Spleen (tissue), 7 donors: ENCODE measurements around the gene IFNL1.

Source experiments
- POLR2A ChIP-seq, 3 donors: fragments of 450-650 bp; IDR thresholded peaks; one replicate each; pipeline ENCODE4 v1.5.1; 2017; ENCODE audit warnings: antibody characterized with exemption in 3 of 3, mild to moderate bottlenecking in 1 of 3
- POLR2AphosphoS5 ChIP-seq, 3 donors: sonication (generic); formaldehyde crosslinking; IDR thresholded peaks; one replicate each; pipeline ENCODE4 v1.5.1; 2017; ENCODE audit warnings: antibody characterized with exemption in 3 of 3
- TF ChIP-seq, protein P1 (sequence below), 11 experiments: fragments of 200-600 bp in 7 of 11; fragments of 450-650 bp in 4 of 11; sonication (generic) in 4 of 11; IDR thresholded peaks in 8 of 11; conservative IDR thresholded peaks in 3 of 11; 1 replicate in 7 of 11; 2 replicates in 4 of 11; pipeline versions ENCODE4 v1.4.0 to v1.8.0; 2016 to 2021; ENCODE audit warnings: antibody characterized with exemption in 11 of 11, inconsistent platforms in 4 of 11, mild to moderate bottlenecking in 1 of 11
- donor health status: DM: no; HTN: no; CAD: no; lungs with moderate emphysema.
- donor health status: DM: no; HTN: no; CAD: no.
- donor health status: DM: no; HTN: no; CAD: no.

DNA sequence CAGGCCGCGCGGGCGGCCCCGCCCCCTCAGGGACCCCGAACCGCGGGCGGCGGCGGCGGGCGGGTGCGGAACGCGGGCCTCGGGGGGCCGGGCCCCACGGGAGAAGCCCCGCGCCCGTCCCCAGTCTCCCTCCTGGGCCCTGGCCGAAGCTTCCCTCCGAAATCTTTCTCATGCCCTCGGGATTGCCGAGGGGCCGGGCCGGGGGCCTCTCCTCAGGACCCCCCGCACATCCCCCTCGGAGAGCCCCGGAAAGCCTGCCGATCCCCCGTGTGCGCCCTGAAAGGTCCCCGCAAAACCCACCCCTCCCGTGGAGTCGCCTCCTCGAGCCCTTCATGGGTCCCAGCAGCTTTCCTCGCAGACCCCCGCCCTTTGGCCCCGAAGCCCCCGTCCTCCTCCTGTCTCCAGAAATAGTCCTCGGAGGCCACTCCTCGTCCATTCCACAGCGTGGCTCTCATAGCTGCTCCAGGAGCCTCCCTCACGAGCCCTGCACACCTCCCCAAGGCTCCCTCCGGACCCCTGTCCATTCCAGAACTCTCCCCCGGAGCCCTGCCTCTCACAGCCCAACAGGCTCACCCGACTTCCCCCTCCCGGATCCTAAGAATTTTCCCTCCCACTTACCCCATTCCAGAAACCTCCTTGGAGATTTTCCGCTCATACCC lies 46.6 kb downstream of the IFNL1 start:
- TF ChIP-seq, protein P1, sequence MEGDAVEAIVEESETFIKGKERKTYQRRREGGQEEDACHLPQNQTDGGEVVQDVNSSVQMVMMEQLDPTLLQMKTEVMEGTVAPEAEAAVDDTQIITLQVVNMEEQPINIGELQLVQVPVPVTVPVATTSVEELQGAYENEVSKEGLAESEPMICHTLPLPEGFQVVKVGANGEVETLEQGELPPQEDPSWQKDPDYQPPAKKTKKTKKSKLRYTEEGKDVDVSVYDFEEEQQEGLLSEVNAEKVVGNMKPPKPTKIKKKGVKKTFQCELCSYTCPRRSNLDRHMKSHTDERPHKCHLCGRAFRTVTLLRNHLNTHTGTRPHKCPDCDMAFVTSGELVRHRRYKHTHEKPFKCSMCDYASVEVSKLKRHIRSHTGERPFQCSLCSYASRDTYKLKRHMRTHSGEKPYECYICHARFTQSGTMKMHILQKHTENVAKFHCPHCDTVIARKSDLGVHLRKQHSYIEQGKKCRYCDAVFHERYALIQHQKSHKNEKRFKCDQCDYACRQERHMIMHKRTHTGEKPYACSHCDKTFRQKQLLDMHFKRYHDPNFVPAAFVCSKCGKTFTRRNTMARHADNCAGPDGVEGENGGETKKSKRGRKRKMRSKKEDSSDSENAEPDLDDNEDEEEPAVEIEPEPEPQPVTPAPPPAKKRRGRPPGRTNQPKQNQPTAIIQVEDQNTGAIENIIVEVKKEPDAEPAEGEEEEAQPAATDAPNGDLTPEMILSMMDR (IDR thresholded peaks at IDR 0.05 in 8 of 11, conservative IDR thresholded peaks at IDR 0.05 in 3 of 11), result no peak
- no peak for TF ChIP-seq POLR2AphosphoS5 (IDR thresholded peaks at IDR 0.05)
- no peak for TF ChIP-seq POLR2A (IDR thresholded peaks at IDR 0.05)
